Panc1 (cell line): Measurements from ENCODE around the gene SBK1. TPM values are rescaled to one million over a fixed set of nuclear protein-coding genes. Genes with fewer than 3 reads are reported as not detected.

Experiments
- ATAC-seq: fragments of 200-7000 bp; cut with Tn5 transposase; 2 replicates; pipeline ENCODE4 v1.9.1; 2020; ENCODE audit warnings: mild to moderate bottlenecking, moderate library complexity
- BruUV-seq: library from RNA; stranded (reverse); fragments of 400-500 nt; replicated peaks from 2 replicates; lab custom pipeline; 2021; lab: Mats Ljungman, UMichigan
- CTCF ChIA-PET: fragments of 300-600 bp; sonication (Branson Sonifier 250); formaldehyde crosslinking; loops from one replicate; lab custom pipeline; 2022; ENCODE audit warnings: antibody characterized with exemption; lab: Charles Lee
- POLR2A ChIA-PET: fragments of 300-600 bp; sonication (Branson Sonifier 250); formaldehyde crosslinking; loops from one replicate; lab custom pipeline; 2022; ENCODE audit warnings: antibody characterized with exemption; lab: Charles Lee
- DNase-seq: peaks from one replicate; pipeline ENCODE4 v3.0.0-alpha.2; 2010; ENCODE audit warnings: low read depth, low spot score
- H3K27ac ChIP-seq: 2 replicates; pipeline ENCODE4 v1.5.1; 2011; ENCODE audit warnings: mild to moderate bottlenecking, low read length, inconsistent platforms
- H3K27me3 ChIP-seq: fragments of 200-500 bp; sonication (Bioruptor generic); 2 replicates; pipeline ENCODE4 v1.6.0; 2014; ENCODE audit warnings: low read length, inconsistent platforms; ENCODE audit not compliant: control insufficient read depth, insufficient read depth
- H3K36me3 ChIP-seq: fragments of 200-500 bp; sonication (Bioruptor generic); 2 replicates; pipeline ENCODE4 v1.5.1; 2014; ENCODE audit warnings: inconsistent platforms, mild to moderate bottlenecking, low read length, moderate library complexity; ENCODE audit not compliant: control insufficient read depth, insufficient read depth
- H3K4me1 ChIP-seq: 2 replicates; pipeline ENCODE4 v1.5.1; 2011; ENCODE audit warnings: inconsistent platforms, mild to moderate bottlenecking, low read length, moderate library complexity; ENCODE audit not compliant: control insufficient read depth, insufficient read depth
- H3K4me3 ChIP-seq, 2 experiments: 2 replicates each; pipeline ENCODE4 v1.5.1; 2011 to 2012; ENCODE audit warnings: low read depth in 2 of 2, low read length in 2 of 2, mild to moderate bottlenecking in 2 of 2, inconsistent platforms in 1 of 2, moderate library complexity in 1 of 2
- H3K9me3 ChIP-seq: fragments of 200-500 bp; sonication (Bioruptor generic); 2 replicates; pipeline ENCODE4 v1.5.1; 2014; ENCODE audit warnings: low read depth, mild to moderate bottlenecking, inconsistent platforms, low read length, moderate library complexity; ENCODE audit not compliant: control insufficient read depth, insufficient read depth
- CTCF ChIP-seq: fragments of 450-650 bp; IDR thresholded peaks from 2 replicates; pipeline ENCODE4 v1.5.1; 2017; ENCODE audit warnings: mild to moderate bottlenecking
- POLR2AphosphoS5 ChIP-seq: IDR thresholded peaks from 2 replicates; pipeline ENCODE4 v1.6.1; 2012; ENCODE audit warnings: mild to moderate bottlenecking, low read depth, low read length, moderate library complexity
- SIN3A ChIP-seq: IDR thresholded peaks from 2 replicates; pipeline ENCODE4 v1.6.1; 2012; ENCODE audit warnings: low read depth, mild to moderate bottlenecking, low read length, moderate library complexity, borderline replicate concordance; ENCODE audit not compliant: insufficient read depth
- TCF7L2 ChIP-seq: IDR thresholded peaks from 2 replicates; pipeline ENCODE4 v1.6.1; 2011; ENCODE audit warnings: mild to moderate bottlenecking, low read depth, low read length, inconsistent platforms
- in situ Hi-C: cut with HindIII; loops from 2 replicates; pipeline ENCODE4 v1.10.0; 2016; ENCODE audit warnings: low sequenced_read_pairs, low pct_unique_long_range_greater_than_20kb
- intact Hi-C: fragments of 100-400 bp; cut with micrococcal nuclease; formaldehyde crosslinking; loops from one replicate; pipeline ENCODE4 v1.10.0; 2022; ENCODE audit not compliant: unreplicated experiment
- total RNA-seq: library from RNA; stranded (reverse); gene quantifications from one replicate; pipeline ENCODE4 v1.2.1, GENCODE V29; 2021; ENCODE audit not compliant: unreplicated experiment
- TF ChIP-seq, protein P1 (sequence below), 2 experiments: IDR thresholded peaks; 2 replicates each; pipeline ENCODE4 v1.6.1; 2011 to 2012; ENCODE audit warnings: low read depth in 2 of 2, control low read depth in 1 of 2, low read length in 1 of 2, mild to moderate bottlenecking in 1 of 2, moderate library complexity in 1 of 2; ENCODE audit not compliant: insufficient read depth in 1 of 2

Gene SBK1
- total RNA-seq, 1 experiment from 2014 or later = 2.4 TPM

DNA sequence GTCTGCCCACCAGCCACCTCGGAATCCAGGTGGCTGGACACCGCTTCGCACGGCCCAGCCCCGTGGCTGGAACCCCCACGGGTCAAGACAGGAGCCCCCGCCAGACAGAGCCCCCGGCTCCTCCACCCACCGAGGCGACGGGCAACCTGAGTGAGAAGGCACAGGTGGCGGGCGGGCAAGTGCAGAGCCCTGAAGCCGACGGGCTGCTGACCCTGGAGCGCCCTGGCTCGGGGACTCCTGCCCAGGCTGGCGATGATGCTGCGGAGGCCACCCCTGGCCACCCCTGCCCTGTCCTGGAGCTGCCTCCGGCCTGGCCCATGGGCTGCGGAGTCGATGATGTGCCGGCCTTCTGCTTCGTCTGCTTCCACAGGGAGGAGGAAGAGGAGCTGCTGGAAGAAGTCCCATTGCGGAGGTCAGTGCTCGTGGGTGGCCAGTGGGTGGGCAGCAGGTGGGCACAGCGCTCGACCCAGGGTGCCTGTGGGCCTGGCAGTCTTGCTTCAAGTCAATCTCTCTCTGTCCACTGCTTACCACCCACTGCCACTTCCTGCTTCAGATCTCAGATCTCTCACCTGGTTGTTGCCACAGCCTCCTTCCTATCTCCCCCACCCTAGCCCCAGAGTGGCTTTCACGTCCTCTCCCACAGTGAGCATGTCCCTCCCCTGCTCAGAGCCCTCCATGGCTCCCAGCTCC lies 33.1 kb upstream of the SBK1 start:
- intact Hi-C loops (no loop called here), in situ Hi-C loops (no loop called here)
- BruUV-seq = no TSS peak
- ChIA-PET CTCF (no interaction called here), POLR2A (interaction anchor here (0.6 kb wide), 1 partner anchor 57 kb away, joined by 4 read pairs; no protein-coding TSS in a partner anchor)
- ATAC-seq = 0 out of 2 replicates have a peak, but pooled peaks have one; percentile 24
- peaks cover 9% of the 10 kb centered on the region; the same call in 1 of the 2 replicates for H3K4me1 ChIP-seq
- no peak for DNase-seq
- H3K27me3 ChIP-seq = no peaks in the 10 kb centered on the region
- TF ChIP-seq, protein P1, sequence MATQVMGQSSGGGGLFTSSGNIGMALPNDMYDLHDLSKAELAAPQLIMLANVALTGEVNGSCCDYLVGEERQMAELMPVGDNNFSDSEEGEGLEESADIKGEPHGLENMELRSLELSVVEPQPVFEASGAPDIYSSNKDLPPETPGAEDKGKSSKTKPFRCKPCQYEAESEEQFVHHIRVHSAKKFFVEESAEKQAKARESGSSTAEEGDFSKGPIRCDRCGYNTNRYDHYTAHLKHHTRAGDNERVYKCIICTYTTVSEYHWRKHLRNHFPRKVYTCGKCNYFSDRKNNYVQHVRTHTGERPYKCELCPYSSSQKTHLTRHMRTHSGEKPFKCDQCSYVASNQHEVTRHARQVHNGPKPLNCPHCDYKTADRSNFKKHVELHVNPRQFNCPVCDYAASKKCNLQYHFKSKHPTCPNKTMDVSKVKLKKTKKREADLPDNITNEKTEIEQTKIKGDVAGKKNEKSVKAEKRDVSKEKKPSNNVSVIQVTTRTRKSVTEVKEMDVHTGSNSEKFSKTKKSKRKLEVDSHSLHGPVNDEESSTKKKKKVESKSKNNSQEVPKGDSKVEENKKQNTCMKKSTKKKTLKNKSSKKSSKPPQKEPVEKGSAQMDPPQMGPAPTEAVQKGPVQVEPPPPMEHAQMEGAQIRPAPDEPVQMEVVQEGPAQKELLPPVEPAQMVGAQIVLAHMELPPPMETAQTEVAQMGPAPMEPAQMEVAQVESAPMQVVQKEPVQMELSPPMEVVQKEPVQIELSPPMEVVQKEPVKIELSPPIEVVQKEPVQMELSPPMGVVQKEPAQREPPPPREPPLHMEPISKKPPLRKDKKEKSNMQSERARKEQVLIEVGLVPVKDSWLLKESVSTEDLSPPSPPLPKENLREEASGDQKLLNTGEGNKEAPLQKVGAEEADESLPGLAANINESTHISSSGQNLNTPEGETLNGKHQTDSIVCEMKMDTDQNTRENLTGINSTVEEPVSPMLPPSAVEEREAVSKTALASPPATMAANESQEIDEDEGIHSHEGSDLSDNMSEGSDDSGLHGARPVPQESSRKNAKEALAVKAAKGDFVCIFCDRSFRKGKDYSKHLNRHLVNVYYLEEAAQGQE (IDR thresholded peaks at IDR 0.05; ENCODE audit: insufficient read depth in 1 of 2, low read depth in 2 of 2, low read length in 1 of 2) = no peak
- no peak for TF ChIP-seq POLR2AphosphoS5
- TF ChIP-seq TCF7L2 = no peak
- TF ChIP-seq SIN3A = no peak
- TF ChIP-seq CTCF = no peak
- no peak overlapping the region for H3K4me3 ChIP-seq
- H3K36me3 ChIP-seq = no peaks in the 10 kb centered on the region
- H3K9me3 ChIP-seq = no peaks in the 10 kb centered on the region
- no peak overlapping the region for H3K27ac ChIP-seq

DNA sequence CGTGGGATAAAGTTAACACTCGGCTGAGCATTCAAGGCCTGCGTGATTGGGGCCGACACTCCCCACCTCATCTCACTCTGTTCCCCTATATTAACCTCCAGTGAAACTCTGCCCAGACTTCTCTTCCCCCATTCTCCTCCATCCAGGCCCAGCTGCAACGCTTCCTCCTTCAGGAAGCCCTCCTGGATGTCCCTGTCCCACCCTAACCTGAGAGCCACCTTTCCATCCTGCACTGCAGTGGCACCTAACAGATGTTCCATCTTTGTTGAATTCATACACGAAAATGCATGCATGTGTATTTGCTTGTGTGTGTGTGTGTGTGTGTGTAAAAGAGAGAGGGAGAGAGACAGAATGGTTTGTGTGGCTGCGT lies 32.6 kb upstream of the SBK1 start:
- POLR2A ChIA-PET = no interaction called here
- DNase-seq = no peak
- H3K36me3 ChIP-seq = no peaks in the 10 kb centered on the region
- in situ Hi-C loops = no loop called here
- TF ChIP-seq, protein P1 (IDR thresholded peaks at IDR 0.05; ENCODE audit: insufficient read depth in 1 of 2, low read depth in 2 of 2, low read length in 1 of 2) = no peak
- no peak for TF ChIP-seq TCF7L2
- no peak for TF ChIP-seq POLR2AphosphoS5
- TF ChIP-seq CTCF = no peak
- no peak for TF ChIP-seq SIN3A
- intact Hi-C loops = no loop called here
- no peaks in the 10 kb centered on the region for H3K27me3 ChIP-seq
- no peaks in the 10 kb centered on the region for H3K9me3 ChIP-seq
- BruUV-seq = no TSS peak
- CTCF ChIA-PET = no interaction called here
- H3K27ac ChIP-seq = no peak overlapping the region
- no peak for ATAC-seq
- H3K4me1 ChIP-seq = peaks cover 9% of the 10 kb centered on the region; the same call in 1 of the 2 replicates
- no peak overlapping the region for H3K4me3 ChIP-seq
